Activated T-cell treated with anti-CD3 and anti-CD28 coated beads, Interleukin-2, amount 50 U/mL, for 48 hours (primary cell): ENCODE data around the gene SF3B2.

Experiments
- DNase-seq, 2 experiments: peaks; one replicate each; pipeline ENCODE4 v3.0.0-alpha.2; 2020

The SF3B2 gene

GRCh38 chr11:66050581-66051231 is 1.5 kb upstream of the SF3B2 start:
- DNase-seq, result no peak

GRCh38 chr11:66051371-66051765 is 796 bp upstream of the SF3B2 start:
- DNase-seq, result no peak

- DNase-seq, result no peak
These were observed 459 bp downstream of the SF3B2 start for GRCh38 chr11:66052664-66052982.

GRCh38 chr11:66055021-66055420 is 2.9 kb downstream of the SF3B2 start:
- DNase-seq, result no peak

GRCh38 chr11:66056501-66056900 is 4.3 kb downstream of the SF3B2 start:
- no peak for DNase-seq

GRCh38 chr11:66059966-66060680 is 8.0 kb downstream of the SF3B2 start:
- no peak for DNase-seq

- DNase-seq, result no peak
These were observed 9.1 kb downstream of the SF3B2 start for GRCh38 chr11:66061268-66061667.

- DNase-seq, result no peak
These were observed 10.2 kb downstream of the SF3B2 start for GRCh38 chr11:66062408-66062807.

GRCh38 chr11:66063900-66064299 is 11.7 kb downstream of the SF3B2 start:
- DNase-seq, result no peak

- no peak for DNase-seq
These were observed 12.4 kb downstream of the SF3B2 start for GRCh38 chr11:66064571-66064970.

GRCh38 chr11:66066751-66067150 is 14.6 kb downstream of the SF3B2 start:
- DNase-seq, result no peak

- DNase-seq, result no peak
These were observed 15.5 kb downstream of the SF3B2 start for GRCh38 chr11:66067640-66068039.

- DNase-seq, result peak; percentile 84 to 86
These were observed 16.1 kb downstream of the SF3B2 start for GRCh38 chr11:66068154-66068821.

- peak; percentile 67 to 68 for DNase-seq
These were observed 17.0 kb downstream of the SF3B2 start for GRCh38 chr11:66068923-66069714.

- peak; percentile 84 to 87 for DNase-seq
These were observed 17.8 kb downstream of the SF3B2 start, which contains the start of gene PACS1 for GRCh38 chr11:66069715-66070603. TSS of gene PACS1 (plus strand) at chr11:66070272. CDS start at chr11:66070487, 215 bp downstream.

GRCh38 chr11:66070604-66071380 is 18.6 kb downstream of the SF3B2 start:
- DNase-seq, result peak; percentile 57 to 61

GRCh38 chr11:66071381-66071801 is 19.2 kb downstream of the SF3B2 start:
- no peak for DNase-seq

GRCh38 chr11:66072081-66072480 is 19.9 kb downstream of the SF3B2 start:
- DNase-seq, result no peak

GRCh38 chr11:66072518-66072917 is 20.4 kb downstream of the SF3B2 start:
- no peak for DNase-seq

- DNase-seq, result no peak
These were observed 21.5 kb downstream of the SF3B2 start for GRCh38 chr11:66073669-66074068.

- DNase-seq, result no peak
These were observed 23.1 kb downstream of the SF3B2 start for GRCh38 chr11:66075273-66075672.
